Calu3 (cell line): Measurements from ENCODE around the gene NRBP1. TPM values are rescaled to one million over a fixed set of nuclear protein-coding genes. Genes with fewer than 3 reads are reported as not detected.

Source experiments
- BruUV-seq: library from RNA; stranded (reverse); fragments of 400-500 nt; replicated peaks from 2 replicates; lab custom pipeline; 2021; lab: Mats Ljungman, UMichigan
- CTCF ChIA-PET: fragments of 300-600 bp; sonication (Branson Sonifier 250); formaldehyde crosslinking; loops from one replicate; lab custom pipeline; 2022; ENCODE audit warnings: antibody characterized with exemption; lab: Charles Lee
- DNase-seq: peaks from one replicate; pipeline ENCODE4 v3.0.0; 2022
- H3K27ac Mint-ChIP-seq: one replicate; pipeline ENCODE4 v1.8.0; 2022; ENCODE audit warnings: mixed read lengths; ENCODE audit not compliant: unreplicated experiment
- H3K27me3 Mint-ChIP-seq: one replicate; pipeline ENCODE4 v1.8.0; 2022; ENCODE audit warnings: mixed read lengths; ENCODE audit not compliant: unreplicated experiment
- H3K36me3 Mint-ChIP-seq: one replicate; pipeline ENCODE4 v1.8.0; 2022; ENCODE audit warnings: mild to moderate bottlenecking, moderate library complexity, mixed read lengths; ENCODE audit not compliant: insufficient read depth, unreplicated experiment
- H3K4me1 Mint-ChIP-seq: one replicate; pipeline ENCODE4 v1.8.0; 2022; ENCODE audit warnings: mild to moderate bottlenecking, low read depth, mixed read lengths; ENCODE audit not compliant: unreplicated experiment
- H3K4me3 Mint-ChIP-seq: one replicate; pipeline ENCODE4 v1.8.0; 2022; ENCODE audit warnings: mild to moderate bottlenecking, low read depth, moderate library complexity, mixed read lengths; ENCODE audit not compliant: unreplicated experiment
- H3K9me3 Mint-ChIP-seq: one replicate; pipeline ENCODE4 v1.8.0; 2022; ENCODE audit warnings: low read depth, mixed read lengths; ENCODE audit not compliant: unreplicated experiment
- intact Hi-C: fragments of 100-400 bp; cut with micrococcal nuclease; formaldehyde crosslinking; loops from one replicate; pipeline ENCODE4 v1.10.0; 2022; ENCODE audit not compliant: unreplicated experiment
- total RNA-seq: library from RNA; stranded (reverse); gene quantifications from 2 replicates; pipeline ENCODE4 v1.2.3, GENCODE V29; 2022
- TF ChIP-seq, protein P1 (sequence below): fragments of 200-600 bp; IDR thresholded peaks from one replicate; pipeline ENCODE4 v1.8.0; 2022; ENCODE audit warnings: antibody characterized with exemption; ENCODE audit not compliant: unreplicated experiment

The NRBP1 gene
- total RNA-seq, 1 experiment from 2014 or later, result 60.5 TPM

DNA sequence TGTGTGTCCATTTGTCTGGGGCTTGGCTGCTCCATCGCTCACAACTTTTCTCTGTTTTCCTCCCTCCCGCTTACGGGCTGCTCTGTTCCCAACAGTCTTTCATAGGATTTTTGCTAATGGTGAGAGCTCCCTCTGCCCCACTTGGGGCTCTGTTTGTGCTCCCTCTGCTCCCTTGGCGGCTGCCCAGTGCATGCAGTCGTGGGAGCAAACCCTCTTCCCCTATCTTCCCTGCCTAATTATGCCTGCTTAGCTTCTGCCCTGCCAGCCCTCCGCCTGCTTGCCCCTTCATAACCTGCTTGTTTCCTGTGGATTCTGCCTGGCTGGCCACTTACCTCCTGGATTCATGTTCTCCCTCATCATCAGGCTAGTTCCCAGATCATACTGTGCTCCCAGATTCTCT lies 7.2 kb downstream of the NRBP1 start:
- DNase-seq, result no peak
- Mint-ChIP-seq H3K4me1 (no peaks in the 10 kb centered on the region), H3K9me3 (no peaks in the 10 kb centered on the region), H3K27me3 (no peaks in the 10 kb centered on the region), H3K4me3 (no peak overlapping the region), H3K36me3 (peaks cover 52% of the 10 kb centered on the region), H3K27ac (no peak overlapping the region)
- TF ChIP-seq, protein P1, sequence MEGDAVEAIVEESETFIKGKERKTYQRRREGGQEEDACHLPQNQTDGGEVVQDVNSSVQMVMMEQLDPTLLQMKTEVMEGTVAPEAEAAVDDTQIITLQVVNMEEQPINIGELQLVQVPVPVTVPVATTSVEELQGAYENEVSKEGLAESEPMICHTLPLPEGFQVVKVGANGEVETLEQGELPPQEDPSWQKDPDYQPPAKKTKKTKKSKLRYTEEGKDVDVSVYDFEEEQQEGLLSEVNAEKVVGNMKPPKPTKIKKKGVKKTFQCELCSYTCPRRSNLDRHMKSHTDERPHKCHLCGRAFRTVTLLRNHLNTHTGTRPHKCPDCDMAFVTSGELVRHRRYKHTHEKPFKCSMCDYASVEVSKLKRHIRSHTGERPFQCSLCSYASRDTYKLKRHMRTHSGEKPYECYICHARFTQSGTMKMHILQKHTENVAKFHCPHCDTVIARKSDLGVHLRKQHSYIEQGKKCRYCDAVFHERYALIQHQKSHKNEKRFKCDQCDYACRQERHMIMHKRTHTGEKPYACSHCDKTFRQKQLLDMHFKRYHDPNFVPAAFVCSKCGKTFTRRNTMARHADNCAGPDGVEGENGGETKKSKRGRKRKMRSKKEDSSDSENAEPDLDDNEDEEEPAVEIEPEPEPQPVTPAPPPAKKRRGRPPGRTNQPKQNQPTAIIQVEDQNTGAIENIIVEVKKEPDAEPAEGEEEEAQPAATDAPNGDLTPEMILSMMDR, result no peak
- CTCF ChIA-PET, result no interaction called here
- no TSS peak for BruUV-seq
- intact Hi-C loops, result no loop called here

DNA sequence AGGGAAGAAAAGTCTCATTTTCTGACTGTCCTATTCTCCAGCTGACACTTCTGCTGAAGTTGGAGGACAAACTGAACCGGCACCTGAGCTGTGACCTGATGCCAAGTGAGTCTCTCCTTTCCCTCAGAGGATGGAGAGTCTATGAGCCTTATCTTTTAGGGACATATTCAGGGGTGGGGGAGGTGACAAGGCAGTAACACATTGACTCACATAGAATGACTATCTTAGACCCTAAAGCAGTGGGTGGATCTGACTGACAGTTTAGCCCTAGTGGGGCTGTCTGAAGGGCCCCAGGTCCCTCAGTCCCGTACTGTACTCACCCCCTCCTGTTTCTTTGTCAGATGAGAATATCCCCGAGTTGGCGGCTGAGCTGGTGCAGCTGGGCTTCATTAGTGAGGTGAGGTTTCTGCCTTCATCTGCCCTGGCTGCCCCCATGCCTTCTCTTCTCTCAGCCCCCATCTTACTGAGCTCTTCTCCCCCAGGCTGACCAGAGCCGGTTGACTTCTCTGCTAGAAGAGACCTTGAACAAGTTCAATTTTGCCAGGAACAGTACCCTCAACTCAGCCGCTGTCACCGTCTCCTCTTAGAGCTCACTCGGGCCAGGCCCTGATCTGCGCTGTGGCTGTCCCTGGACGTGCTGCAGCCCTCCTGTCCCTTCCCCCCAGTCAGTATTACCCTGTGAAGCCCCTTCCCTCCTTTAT lies 12.9 kb downstream of the NRBP1 start:
- DNase-seq, result no peak
- H3K4me3 Mint-ChIP-seq, result no peak overlapping the region
- H3K27ac Mint-ChIP-seq, result peak overlapping the region; percentile 10
- TF ChIP-seq, protein P1, result no peak
- H3K9me3 Mint-ChIP-seq, result no peaks in the 10 kb centered on the region
- H3K36me3 Mint-ChIP-seq, result peaks cover 68% of the 10 kb centered on the region
- CTCF ChIA-PET, result interaction anchor here (0.6 to 0.7 kb wide), 2 partner anchors 30 to 86 kb away, joined by 3 read pairs; no protein-coding TSS in a partner anchor
- BruUV-seq, result no TSS peak
- no peaks in the 10 kb centered on the region for H3K27me3 Mint-ChIP-seq
- intact Hi-C loops, result loop anchor here (5.0 to 10.0 kb wide), 2 partner anchors 34 to 143 kb away; partner anchors contain the start of genes PPM1G and ZNF512
- H3K4me1 Mint-ChIP-seq, result peaks cover 26% of the 10 kb centered on the region

DNA sequence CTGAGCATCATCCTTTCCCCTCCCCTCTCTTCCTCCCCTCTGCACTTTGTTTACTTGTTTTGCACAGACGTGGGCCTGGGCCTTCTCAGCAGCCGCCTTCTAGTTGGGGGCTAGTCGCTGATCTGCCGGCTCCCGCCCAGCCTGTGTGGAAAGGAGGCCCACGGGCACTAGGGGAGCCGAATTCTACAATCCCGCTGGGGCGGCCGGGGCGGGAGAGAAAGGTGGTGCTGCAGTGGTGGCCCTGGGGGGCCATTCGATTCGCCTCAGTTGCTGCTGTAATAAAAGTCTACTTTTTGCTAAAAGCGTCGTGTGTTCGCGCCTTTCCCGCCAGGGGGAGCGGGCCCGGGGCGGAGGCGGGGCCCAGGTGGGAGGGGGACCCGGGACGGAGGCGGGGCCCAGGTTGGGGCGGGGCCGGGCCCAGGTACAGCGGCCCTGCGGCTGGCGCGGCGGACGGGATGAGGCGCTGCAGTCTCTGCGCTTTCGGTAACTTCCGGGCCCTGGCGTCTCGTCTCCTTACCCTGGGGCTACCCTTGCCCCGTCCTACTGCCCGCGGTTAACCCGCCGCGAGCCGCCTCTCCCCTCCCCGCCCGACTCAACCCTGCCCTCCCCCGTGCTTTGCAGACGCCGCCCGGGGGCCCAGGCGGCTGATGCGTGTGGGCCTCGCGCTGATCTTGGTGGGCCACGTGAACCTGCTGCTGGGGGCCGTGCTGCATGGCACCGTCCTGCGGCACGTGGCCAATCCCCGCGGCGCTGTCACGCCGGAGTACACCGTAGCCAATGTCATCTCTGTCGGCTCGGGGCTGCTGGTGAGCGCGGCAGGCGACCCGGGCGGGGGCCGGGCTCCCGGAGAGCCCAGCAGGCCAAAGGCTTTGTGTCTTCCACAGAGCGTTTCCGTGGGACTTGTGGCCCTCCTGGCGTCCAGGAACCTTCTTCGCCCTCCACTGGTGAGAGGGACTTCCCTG lies 13.8 kb downstream of the NRBP1 start, which contains the start of gene KRTCAP3:
TSS of gene KRTCAP3 (plus strand) at position 424 of the 962 bp plus-strand sequence. CDS start at position 456, 32 bp downstream.
- peaks cover 26% of the 10 kb centered on the region for H3K4me1 Mint-ChIP-seq
- H3K36me3 Mint-ChIP-seq, result peaks cover 65% of the 10 kb centered on the region
- no TSS peak for BruUV-seq
- TF ChIP-seq, protein P1, result peak; percentile 86
- peak within 1 kb of the TSS; percentile 79 for H3K4me3 Mint-ChIP-seq
- H3K9me3 Mint-ChIP-seq, result no peaks in the 10 kb centered on the region
- DNase-seq, result peak; percentile 94
- CTCF ChIA-PET, result interaction anchor here (0.7 kb wide), 1 partner anchor 85 kb away, joined by 3 read pairs; no protein-coding TSS in a partner anchor
- peak within 1 kb of the TSS; percentile 85 for H3K27ac Mint-ChIP-seq
- H3K27me3 Mint-ChIP-seq, result no peaks in the 10 kb centered on the region
- intact Hi-C loops, result loop anchor here (5.0 to 10.0 kb wide), 2 partner anchors 35 to 143 kb away; partner anchors contain the start of genes PPM1G and ZNF512

DNA sequence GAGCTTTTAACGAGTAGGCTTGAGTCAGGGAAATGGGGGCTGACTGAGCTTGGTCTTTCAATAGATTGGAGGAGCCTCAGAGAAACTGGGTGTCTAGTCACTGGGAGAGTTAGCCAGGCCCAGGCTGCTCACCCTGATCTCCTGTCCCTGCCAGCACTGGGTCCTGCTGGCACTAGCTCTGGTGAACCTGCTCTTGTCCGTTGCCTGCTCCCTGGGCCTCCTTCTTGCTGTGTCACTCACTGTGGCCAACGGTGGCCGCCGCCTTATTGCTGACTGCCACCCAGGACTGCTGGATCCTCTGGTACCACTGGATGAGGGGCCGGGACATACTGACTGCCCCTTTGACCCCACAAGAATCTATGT lies 14.5 kb downstream of the NRBP1 start:
- CTCF ChIA-PET, result no interaction called here
- intact Hi-C loops, result loop anchor here (5.0 to 10.0 kb wide), 2 partner anchors 36 to 142 kb away; partner anchors contain the start of genes PPM1G and ZNF512
- H3K27ac Mint-ChIP-seq, result peak overlapping the region; percentile 85
- BruUV-seq, result no TSS peak
- peaks cover 65% of the 10 kb centered on the region for H3K36me3 Mint-ChIP-seq
- H3K4me1 Mint-ChIP-seq, result peaks cover 26% of the 10 kb centered on the region
- no peaks in the 10 kb centered on the region for H3K9me3 Mint-ChIP-seq
- peak; percentile 30 for DNase-seq
- H3K4me3 Mint-ChIP-seq, result peak overlapping the region; percentile 79
- TF ChIP-seq, protein P1, result no peak
- no peaks in the 10 kb centered on the region for H3K27me3 Mint-ChIP-seq
